GM23248 (cell line): ENCODE results near the gene TMEM247.

Experiments used
- EZH2 ChIP-seq: fragments of 200-600 bp; sonication (generic); IDR thresholded peaks from 2 replicates; pipeline ENCODE4 v1.6.1; 2018; ENCODE audit warnings: antibody characterized with exemption, mild to moderate bottlenecking; ENCODE audit not compliant: insufficient read depth, poor library complexity, severe bottlenecking
- EZH2phosphoT487 ChIP-seq: fragments of 200-600 bp; sonication (generic); IDR thresholded peaks from 2 replicates; pipeline ENCODE4 v1.6.1; 2018; ENCODE audit warnings: antibody characterized with exemption, moderate library complexity, mild to moderate bottlenecking, low read depth; ENCODE audit not compliant: insufficient read depth

- no peak for TF ChIP-seq EZH2
- TF ChIP-seq EZH2phosphoT487, result no peak
Measured at GRCh38 chr2:46504221-46504620, 24.9 kb downstream of the TMEM247 start.
